ENCODE measurements around the gene LRCH4. TPM values are rescaled to one million over a fixed set of nuclear protein-coding genes. Genes with fewer than 3 reads are reported as not detected.

LRCH4 gene
- total and polyA plus RNA-seq, 9 of the 15 experiments (the other 6 are each of a cell fraction or from before 2014, with no cell fraction given): 0.06 to 63.3 (median 15.0) TPM

- peak; percentile 65 for TF ChIP-seq POLR2G (IDR thresholded peaks at IDR 0.05; ENCODE audit: low read depth, low read length)
- no peak for TF ChIP-seq KDM1A (IDR thresholded peaks at IDR 0.05)
- no peak for TF ChIP-seq TGIF2 (CRISPR knock-in tag; IDR thresholded peaks at IDR 0.05)
- TF ChIP-seq, protein P1, sequence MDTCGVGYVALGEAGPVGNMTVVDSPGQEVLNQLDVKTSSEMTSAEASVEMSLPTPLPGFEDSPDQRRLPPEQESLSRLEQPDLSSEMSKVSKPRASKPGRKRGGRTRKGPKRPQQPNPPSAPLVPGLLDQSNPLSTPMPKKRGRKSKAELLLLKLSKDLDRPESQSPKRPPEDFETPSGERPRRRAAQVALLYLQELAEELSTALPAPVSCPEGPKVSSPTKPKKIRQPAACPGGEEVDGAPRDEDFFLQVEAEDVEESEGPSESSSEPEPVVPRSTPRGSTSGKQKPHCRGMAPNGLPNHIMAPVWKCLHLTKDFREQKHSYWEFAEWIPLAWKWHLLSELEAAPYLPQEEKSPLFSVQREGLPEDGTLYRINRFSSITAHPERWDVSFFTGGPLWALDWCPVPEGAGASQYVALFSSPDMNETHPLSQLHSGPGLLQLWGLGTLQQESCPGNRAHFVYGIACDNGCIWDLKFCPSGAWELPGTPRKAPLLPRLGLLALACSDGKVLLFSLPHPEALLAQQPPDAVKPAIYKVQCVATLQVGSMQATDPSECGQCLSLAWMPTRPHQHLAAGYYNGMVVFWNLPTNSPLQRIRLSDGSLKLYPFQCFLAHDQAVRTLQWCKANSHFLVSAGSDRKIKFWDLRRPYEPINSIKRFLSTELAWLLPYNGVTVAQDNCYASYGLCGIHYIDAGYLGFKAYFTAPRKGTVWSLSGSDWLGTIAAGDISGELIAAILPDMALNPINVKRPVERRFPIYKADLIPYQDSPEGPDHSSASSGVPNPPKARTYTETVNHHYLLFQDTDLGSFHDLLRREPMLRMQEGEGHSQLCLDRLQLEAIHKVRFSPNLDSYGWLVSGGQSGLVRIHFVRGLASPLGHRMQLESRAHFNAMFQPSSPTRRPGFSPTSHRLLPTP (IDR thresholded peaks at IDR 0.05; ENCODE audit: borderline replicate concordance, extremely low read depth, insufficient read length): no peak
- no peak for TF ChIP-seq HDAC8 (tag; IDR thresholded peaks at IDR 0.05)
- TF ChIP-seq ZNF282 (CRISPR knock-in tag; IDR thresholded peaks at IDR 0.05): no peak
- TF ChIP-seq NUFIP1 (IDR thresholded peaks at IDR 0.05; ENCODE audit: partially characterized antibody): no peak
- TF ChIP-seq ZNF445 (CRISPR knock-in tag; IDR thresholded peaks at IDR 0.05; ENCODE audit: low read depth): no peak
- no peak for TF ChIP-seq PYGO2 (tag; IDR thresholded peaks at IDR 0.05)
- TF ChIP-seq THRA (IDR thresholded peaks at IDR 0.05): no peak
- TF ChIP-seq, protein P2, sequence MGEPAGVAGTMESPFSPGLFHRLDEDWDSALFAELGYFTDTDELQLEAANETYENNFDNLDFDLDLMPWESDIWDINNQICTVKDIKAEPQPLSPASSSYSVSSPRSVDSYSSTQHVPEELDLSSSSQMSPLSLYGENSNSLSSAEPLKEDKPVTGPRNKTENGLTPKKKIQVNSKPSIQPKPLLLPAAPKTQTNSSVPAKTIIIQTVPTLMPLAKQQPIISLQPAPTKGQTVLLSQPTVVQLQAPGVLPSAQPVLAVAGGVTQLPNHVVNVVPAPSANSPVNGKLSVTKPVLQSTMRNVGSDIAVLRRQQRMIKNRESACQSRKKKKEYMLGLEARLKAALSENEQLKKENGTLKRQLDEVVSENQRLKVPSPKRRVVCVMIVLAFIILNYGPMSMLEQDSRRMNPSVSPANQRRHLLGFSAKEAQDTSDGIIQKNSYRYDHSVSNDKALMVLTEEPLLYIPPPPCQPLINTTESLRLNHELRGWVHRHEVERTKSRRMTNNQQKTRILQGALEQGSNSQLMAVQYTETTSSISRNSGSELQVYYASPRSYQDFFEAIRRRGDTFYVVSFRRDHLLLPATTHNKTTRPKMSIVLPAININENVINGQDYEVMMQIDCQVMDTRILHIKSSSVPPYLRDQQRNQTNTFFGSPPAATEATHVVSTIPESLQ (CRISPR knock-in tag; IDR thresholded peaks at IDR 0.05): no peak
- TF ChIP-seq ETV6 (IDR thresholded peaks at IDR 0.05; ENCODE audit: borderline replicate concordance in 1 of 2, low read depth in 2 of 2, low read length in 1 of 2): no peak
- TF ChIP-seq ETV6 (CRISPR knock-in tag; IDR thresholded peaks at IDR 0.05; ENCODE audit: borderline replicate concordance): no peak
- TF ChIP-seq ZNF589 (CRISPR knock-in tag; IDR thresholded peaks at IDR 0.05; ENCODE audit: low read depth): no peak
- peak; percentile 39 for TF ChIP-seq PRPF4 (IDR thresholded peaks at IDR 0.05; ENCODE audit: insufficient read depth, low read depth, low read length, poor library complexity, severe bottlenecking)
- no peak for TF ChIP-seq NCOA2 (IDR thresholded peaks at IDR 0.05; ENCODE audit: partially characterized antibody in 2 of 2)
Observed at GRCh38 chr7:100632951-100633717, 47.2 kb upstream of the LRCH4 start (continued).

Measured in K562 (cell line).